ENCODE results near the gene DYRK1B. TPM values are rescaled to one million over a fixed set of nuclear protein-coding genes. Genes with fewer than 3 reads are reported as not detected.
"Not testable (repeated sequence)": the region's sequence is repeated elsewhere in the genome, so short reads cannot be mapped to it uniquely, and the experiment has no call there.

Gene DYRK1B
- total RNA-seq, 6 experiments from 2014 or later: 2.5 to 6.3 (median 4.4) TPM

GRCh38 chr19:39817888-39818561 lies 15.9 kb downstream of the DYRK1B start:
- intact Hi-C loops (cut with DNase I): no loop called here
- Histone ChIP-seq H3K4me3 (no peak overlapping the region), H3K27me3 (no peaks in the 10 kb centered on the region), H3K36me3 (peaks cover 0 to 3% (median 0%) of the 10 kb centered on the region in 4 donors), H3K4me1 (no peaks in the 10 kb centered on the region), H3K9me3 (no peaks in the 10 kb centered on the region), H3K27ac (no peak overlapping the region)
- TF ChIP-seq CTCF (IDR thresholded peaks at IDR 0.05) (no peak), POLR2A (IDR thresholded peaks at IDR 0.05) (no peak)
- WGBS (ENCODE audit: insufficient coverage, low coverage, low lambda C conversion rate, missing lambda C conversion rate): 84% methylated on average over 6 of the region's 12 CpGs
- ATAC-seq (no peak), DNase-seq (no peak)

- peaks cover 0 to 3% (median 0%) of the 10 kb centered on the region in 4 donors for H3K36me3 ChIP-seq
- ATAC-seq (no peak), DNase-seq (no peak)
- no peaks in the 10 kb centered on the region for H3K4me1 ChIP-seq
- no peaks in the 10 kb centered on the region for H3K9me3 ChIP-seq
- no peak overlapping the region for H3K27ac ChIP-seq
- H3K27me3 ChIP-seq: no peaks in the 10 kb centered on the region
- H3K4me3 ChIP-seq: no peak overlapping the region
- intact Hi-C loops (cut with DNase I): no loop called here
- TF ChIP-seq CTCF (IDR thresholded peaks at IDR 0.05): no peak
- no peak for TF ChIP-seq POLR2A (IDR thresholded peaks at IDR 0.05)
- 81% methylated on average over 2 of the region's 5 CpGs for WGBS (ENCODE audit: insufficient coverage, low coverage, low lambda C conversion rate, missing lambda C conversion rate)
Observed at GRCh38 chr19:39816287-39817048, 17.5 kb downstream of the DYRK1B start.

- no peaks in the 10 kb centered on the region for H3K9me3 ChIP-seq
- intact Hi-C loops (cut with DNase I): no loop called here
- 87% methylated on average over 3 of the region's 3 CpGs for WGBS (ENCODE audit: insufficient coverage, low coverage, low lambda C conversion rate, missing lambda C conversion rate)
- no peaks in the 10 kb centered on the region for H3K27me3 ChIP-seq
- TF ChIP-seq CTCF (IDR thresholded peaks at IDR 0.05) (no peak), POLR2A (IDR thresholded peaks at IDR 0.05) (no peak)
- no peaks in the 10 kb centered on the region for H3K4me1 ChIP-seq
- peaks cover 0 to 3% (median 0%) of the 10 kb centered on the region in 4 donors for H3K36me3 ChIP-seq
- no peak for DNase-seq
- ATAC-seq: no peak
- no peak overlapping the region for H3K4me3 ChIP-seq
- H3K27ac ChIP-seq: no peak overlapping the region
Observed at GRCh38 chr19:39814595-39814994, 19.4 kb downstream of the DYRK1B start.

- not testable (repeated sequence) for H3K27ac ChIP-seq
Observed at GRCh38 chr19:39814111-39814510, 19.9 kb downstream of the DYRK1B start.

More at GRCh38 chr19:39814111-39814510, 19.9 kb downstream of the DYRK1B start:
- H3K4me1 ChIP-seq; ATAC-seq; intact Hi-C loops (cut with DNase I); H3K27me3 ChIP-seq; H3K4me3 ChIP-seq; H3K9me3 ChIP-seq; H3K36me3 ChIP-seq; DNase-seq: not testable (repeated sequence)
- WGBS (ENCODE audit: insufficient coverage, low coverage, low lambda C conversion rate, missing lambda C conversion rate): 90% methylated on average over 6 of the region's 6 CpGs
